K562 (cell line): Measurements from ENCODE around the gene TCAF1. TPM values are rescaled to one million over a fixed set of nuclear protein-coding genes. Genes with fewer than 3 reads are reported as not detected.
A peak's percentile ranks its signal among the peaks of the same experiment; 100 is the strongest.

Source experiments
- BMI1 ChIP-seq: fragments of 150-350 bp; IDR thresholded peaks from 2 replicates; pipeline ENCODE4 v1.6.1; 2014; ENCODE audit warnings: low read length
- CREB1 ChIP-seq, 2 experiments: sonication (generic) in 1 of 2; formaldehyde crosslinking in 1 of 2; IDR thresholded peaks; 2 replicates each; pipeline versions ENCODE4 v1.6.1 to v1.8.0; 2012 to 2022; ENCODE audit warnings: inconsistent platforms in 1 of 2, mild to moderate bottlenecking in 1 of 2, missing genetic modification reagents in 1 of 2, moderate library complexity in 1 of 2
- EP300 ChIP-seq: IDR thresholded peaks from 2 replicates; pipeline ENCODE4 v1.6.1; 2012; ENCODE audit warnings: low read length, improper control_type of control experiment
- ESRRB ChIP-seq: fragments of 250-450 bp; sonication (Bioruptor Pico); IDR thresholded peaks from 2 replicates; pipeline ENCODE4 v1.5.0; 2020; ENCODE audit warnings: mild to moderate bottlenecking, moderate library complexity, borderline replicate concordance
- FOXK1 ChIP-seq: sonication (generic); formaldehyde crosslinking; IDR thresholded peaks from 2 replicates; pipeline ENCODE4 v1.8.0; 2022; ENCODE audit warnings: missing genetic modification reagents, mild to moderate bottlenecking, borderline replicate concordance
- HOXB6 ChIP-seq: fragments of 250-450 bp; sonication (Bioruptor Pico); IDR thresholded peaks from 2 replicates; pipeline ENCODE4 v1.5.1; 2022; ENCODE audit warnings: mild to moderate bottlenecking, borderline replicate concordance
- KDM2B ChIP-seq: fragments of 250-450 bp; sonication (Bioruptor Pico); IDR thresholded peaks from 2 replicates; pipeline ENCODE4 v1.8.0; 2021; ENCODE audit warnings: mild to moderate bottlenecking, moderate library complexity
- LCOR ChIP-seq: sonication (generic); formaldehyde crosslinking; IDR thresholded peaks from 2 replicates; pipeline ENCODE4 v1.8.0; 2022; ENCODE audit warnings: mild to moderate bottlenecking, missing genetic modification reagents
- RBM39 ChIP-seq: fragments of 200-400 bp; formaldehyde crosslinking; optimal IDR thresholded peaks from 2 replicates; pipeline ENCODE3; 2018; ENCODE audit warnings: low read depth, low read length
- SOX6 ChIP-seq: fragments of 450-650 bp; IDR thresholded peaks from 2 replicates; pipeline ENCODE4 v1.6.1; 2014; ENCODE audit warnings: mild to moderate bottlenecking
- STAT5A ChIP-seq: IDR thresholded peaks from 2 replicates; pipeline ENCODE4 v1.6.1; 2012; ENCODE audit warnings: low read length, inconsistent platforms, borderline replicate concordance
- ZNF263 ChIP-seq: sonication (generic); formaldehyde crosslinking; IDR thresholded peaks from 2 replicates; pipeline ENCODE4 v1.8.0; 2022; ENCODE audit warnings: mild to moderate bottlenecking, missing genetic modification reagents, borderline replicate concordance
- ZNF77 ChIP-seq: fragments of 250-450 bp; sonication (Bioruptor Pico); IDR thresholded peaks from 2 replicates; pipeline ENCODE4 v1.5.0; 2020
- polyA plus RNA-seq, 8 experiments: library from polyadenylated mRNA; depleted of rRNA in 4 of 8; stranded (reverse) in 5 of 8; unstranded in 3 of 8; fragments of >200 nt; fragmentation: Nextera tagmentation in 2 of 8; fragmentation: Illumina TruSeq in 1 of 8; extraction: Ambion mirVana in 2 of 8; extraction: Trizol in 1 of 8; gene quantifications; 2 replicates each; pipeline versions ENCODE4 v1.2.1 to v1.2.3, GENCODE V29; 2011 to 2014; ENCODE audit warnings: inconsistent platforms in 1 of 8, missing spikeins in 1 of 8
- total RNA-seq, 7 experiments: library from RNA; depleted of rRNA in 6 of 7; stranded (reverse); fragments of >200 nt in 6 of 7; fragmentation: Illumina TruSeq in 2 of 7; extraction: Trizol in 2 of 7; gene quantifications; 2 replicates each; pipeline versions ENCODE4 v1.2.1 to v1.2.3, GENCODE V29; 2011 to 2021; ENCODE audit warnings: low replicate concordance in 1 of 7
- TF ChIP-seq, protein P1 (sequence below): IDR thresholded peaks from 2 replicates; pipeline ENCODE4 v1.6.1; 2016; ENCODE audit warnings: missing genetic modification characterization, missing compliant biosample characterization
- TF ChIP-seq, protein P2 (sequence below): IDR thresholded peaks from 2 replicates; pipeline ENCODE4 v1.6.1; 2012; ENCODE audit warnings: low read depth, low read length, improper control_type of control experiment, borderline replicate concordance
- TF ChIP-seq, protein P3 (sequence below): fragments of 250-450 bp; sonication (Bioruptor Pico); IDR thresholded peaks from 2 replicates; pipeline ENCODE4 v1.8.0; 2021; ENCODE audit warnings: moderate library complexity, mild to moderate bottlenecking, inconsistent platforms
- TF ChIP-seq, protein P4 (sequence below), 2 experiments: fragments of 450-650 bp in 1 of 2; sonication (generic) in 1 of 2; formaldehyde crosslinking in 1 of 2; IDR thresholded peaks in 1 of 2; conservative IDR thresholded peaks in 1 of 2; 2 replicates each; pipeline versions ENCODE4 v1.6.1 to v1.8.1; 2016 to 2023; ENCODE audit warnings: mild to moderate bottlenecking in 2 of 2, moderate library complexity in 2 of 2, inconsistent platforms in 1 of 2, missing genetic modification reagents in 1 of 2
- TF ChIP-seq, protein P5 (sequence below): fragments of 250-450 bp; sonication (Bioruptor Pico); IDR thresholded peaks from 2 replicates; pipeline ENCODE4 v1.8.0; 2022; ENCODE audit warnings: moderate library complexity, mild to moderate bottlenecking, inconsistent platforms

Gene TCAF1
- total and polyA plus RNA-seq, 9 of the 15 experiments (the other 6 are each of a cell fraction or from before 2014, with no cell fraction given), result 6.2 to 52.2 (median 24.4) TPM

DNA sequence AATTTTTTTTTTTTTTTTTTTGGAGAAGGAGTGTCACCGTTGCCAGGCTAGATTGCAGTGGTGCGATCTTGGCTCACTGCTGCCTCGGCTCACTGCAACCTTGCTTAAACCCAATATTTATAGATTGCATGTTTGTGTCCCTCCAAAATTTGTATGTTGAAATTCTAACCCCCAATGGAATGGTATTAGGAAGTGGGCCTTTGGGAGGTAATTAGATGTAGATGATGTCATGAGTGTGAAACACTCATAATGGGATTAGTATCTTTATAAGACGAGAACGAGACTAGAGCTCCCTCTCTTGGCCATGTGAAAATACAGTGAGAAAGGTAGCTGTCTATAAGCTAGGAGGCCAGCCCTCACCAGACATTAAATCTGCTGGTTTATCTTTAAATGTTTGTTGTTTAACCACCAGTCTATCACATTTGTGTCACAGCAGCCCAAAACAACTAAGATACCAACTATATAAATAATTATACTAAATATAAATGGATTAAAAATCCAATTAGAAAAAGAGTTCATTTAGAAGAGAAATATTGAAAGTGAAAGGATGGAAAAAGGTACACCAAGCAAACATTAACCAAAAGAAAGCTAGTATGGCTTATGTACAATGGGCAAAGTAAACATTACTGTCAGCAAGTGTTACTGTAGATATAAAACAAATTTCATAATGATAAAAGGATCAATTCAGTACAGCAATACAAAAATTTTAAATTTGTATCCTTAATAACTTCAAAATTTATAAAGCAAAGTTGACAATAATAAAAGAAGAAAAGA lies 9.3 kb downstream of the TCAF1 start (continued):
- TF ChIP-seq, protein P1, sequence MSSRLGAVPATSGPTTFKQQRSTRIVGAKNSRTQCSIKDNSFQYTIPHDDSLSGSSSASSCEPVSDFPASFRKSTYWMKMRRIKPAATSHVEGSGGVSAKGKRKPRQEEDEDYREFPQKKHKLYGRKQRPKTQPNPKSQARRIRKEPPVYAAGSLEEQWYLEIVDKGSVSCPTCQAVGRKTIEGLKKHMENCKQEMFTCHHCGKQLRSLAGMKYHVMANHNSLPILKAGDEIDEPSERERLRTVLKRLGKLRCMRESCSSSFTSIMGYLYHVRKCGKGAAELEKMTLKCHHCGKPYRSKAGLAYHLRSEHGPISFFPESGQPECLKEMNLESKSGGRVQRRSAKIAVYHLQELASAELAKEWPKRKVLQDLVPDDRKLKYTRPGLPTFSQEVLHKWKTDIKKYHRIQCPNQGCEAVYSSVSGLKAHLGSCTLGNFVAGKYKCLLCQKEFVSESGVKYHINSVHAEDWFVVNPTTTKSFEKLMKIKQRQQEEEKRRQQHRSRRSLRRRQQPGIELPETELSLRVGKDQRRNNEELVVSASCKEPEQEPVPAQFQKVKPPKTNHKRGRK (tag), result 0 out of 2 replicates have a peak, but pooled peaks have one; percentile 8
- TF ChIP-seq BMI1 (no peak), ESRRB (CRISPR knock-in tag) (no peak), LCOR (0 out of 2 replicates have a peak, but pooled peaks have one; percentile 27), HOXB6 (no peak), STAT5A (no peak), ZNF263 (CRISPR knock-in tag) (no peak), SOX6 (no peak), ZNF77 (CRISPR knock-in tag) (no peak), RBM39 (no peak), CREB1 (IDR thresholded peaks at IDR 0.05) (0 out of 2 replicates have a peak, but pooled peaks have one; percentile 43), CREB1 (CRISPR knock-in tag; IDR thresholded peaks at IDR 0.05) (no peak), FOXK1 (CRISPR knock-in tag) (no peak), EP300 (peak; percentile 57; the same call in 1 of the 2 replicates), KDM2B (no peak)
- TF ChIP-seq, protein P2, sequence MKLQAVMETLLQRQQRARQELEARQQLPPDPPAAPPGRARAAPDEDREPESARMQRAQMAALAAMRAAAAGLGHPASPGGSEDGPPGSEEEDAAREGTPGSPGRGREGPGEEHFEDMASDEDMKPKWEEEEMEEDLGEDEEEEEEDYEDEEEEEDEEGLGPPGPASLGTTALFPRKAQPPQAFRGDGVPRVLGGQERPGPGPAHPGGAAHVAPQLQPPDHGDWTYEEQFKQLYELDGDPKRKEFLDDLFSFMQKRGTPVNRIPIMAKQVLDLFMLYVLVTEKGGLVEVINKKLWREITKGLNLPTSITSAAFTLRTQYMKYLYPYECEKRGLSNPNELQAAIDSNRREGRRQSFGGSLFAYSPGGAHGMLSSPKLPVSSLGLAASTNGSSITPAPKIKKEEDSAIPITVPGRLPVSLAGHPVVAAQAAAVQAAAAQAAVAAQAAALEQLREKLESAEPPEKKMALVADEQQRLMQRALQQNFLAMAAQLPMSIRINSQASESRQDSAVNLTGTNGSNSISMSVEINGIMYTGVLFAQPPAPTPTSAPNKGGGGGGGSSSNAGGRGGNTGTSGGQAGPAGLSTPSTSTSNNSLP, result peak; percentile 88
- TF ChIP-seq, protein P3, sequence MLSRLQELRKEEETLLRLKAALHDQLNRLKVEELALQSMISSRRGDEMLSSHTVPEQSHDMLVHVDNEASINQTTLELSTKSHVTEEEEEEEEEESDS (CRISPR knock-in tag), result no peak
- TF ChIP-seq, protein P4, sequence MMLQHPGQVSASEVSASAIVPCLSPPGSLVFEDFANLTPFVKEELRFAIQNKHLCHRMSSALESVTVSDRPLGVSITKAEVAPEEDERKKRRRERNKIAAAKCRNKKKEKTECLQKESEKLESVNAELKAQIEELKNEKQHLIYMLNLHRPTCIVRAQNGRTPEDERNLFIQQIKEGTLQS (IDR thresholded peaks at IDR 0.05), result peak; percentile 93
- TF ChIP-seq, protein P4 (CRISPR knock-in tag; conservative IDR thresholded peaks at IDR 0.05), result no peak; the same call in 1 of the 2 replicates
- TF ChIP-seq, protein P5, sequence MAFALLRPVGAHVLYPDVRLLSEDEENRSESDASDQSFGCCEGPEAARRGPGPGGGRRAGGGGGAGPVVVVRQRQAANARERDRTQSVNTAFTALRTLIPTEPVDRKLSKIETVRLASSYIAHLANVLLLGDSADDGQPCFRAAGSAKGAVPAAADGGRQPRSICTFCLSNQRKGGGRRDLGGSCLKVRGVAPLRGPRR (CRISPR knock-in tag), result no peak
